ENCODE data around the gene EHHADH. TPM values are rescaled to one million over a fixed set of nuclear protein-coding genes. Genes with fewer than 3 reads are reported as not detected.
"Not testable (repeated sequence)": the region's sequence is repeated elsewhere in the genome, so short reads cannot be mapped to it uniquely, and the experiment has no call there.

The EHHADH gene
- 1 to 10 TPM; 8.3 to 9.2 TPM for total RNA-seq

DNA sequence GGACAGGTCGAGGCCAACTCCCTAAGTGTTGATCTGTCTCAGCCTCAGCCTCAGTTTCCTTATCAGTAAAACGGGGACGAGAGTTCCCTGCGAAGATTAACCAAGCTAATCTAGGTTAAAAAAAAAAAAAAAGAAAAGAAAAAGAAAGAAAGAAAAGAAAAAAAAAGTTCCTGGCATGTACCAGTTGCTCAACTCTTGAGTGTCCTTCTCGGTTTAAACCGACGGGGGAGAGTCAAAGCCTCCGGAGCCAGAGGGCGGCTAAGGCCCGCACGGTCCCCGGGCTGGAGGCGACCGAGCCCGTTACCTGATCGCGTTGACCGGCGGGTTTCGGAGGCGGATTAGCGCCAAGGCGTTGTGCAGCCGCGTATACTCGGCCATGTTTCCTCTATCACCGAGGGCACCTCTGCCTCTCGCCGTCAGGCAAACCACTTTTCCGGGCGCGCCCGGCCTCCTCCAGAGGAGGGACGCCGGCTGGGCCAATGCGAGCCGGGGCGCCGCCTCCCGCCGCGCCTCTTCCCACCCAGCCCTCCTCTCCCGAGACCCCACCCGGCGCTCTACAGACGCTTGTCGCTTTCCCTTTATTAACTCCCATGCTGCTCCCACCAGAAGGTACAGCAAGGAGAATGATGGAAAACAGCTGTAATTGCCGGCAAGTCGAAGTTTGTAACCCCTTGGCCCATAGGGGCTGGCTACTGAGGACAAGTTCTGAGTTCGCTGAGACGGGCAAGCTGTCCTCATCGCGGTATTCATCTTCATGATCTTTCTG lies at the start of gene EHHADH:
Gene EHHADH, minus strand, starts transcription at position 405 of the 766 bp plus-strand sequence. Its CDS starts 27 bp downstream, at position 378.
- no peaks in the 10 kb centered on the region for H3K36me3 ChIP-seq (replicated peaks in 1 of 2; ENCODE audit: insufficient read depth in 1 of 2, low read depth in 2 of 2)
- H3K4me1 ChIP-seq: peaks cover 20% of the 10 kb centered on the region
- no peaks in the 10 kb centered on the region for H3K27me3 ChIP-seq
- H3K27ac ChIP-seq: peak within 1 kb of the TSS; percentile 34 to 83 (median 76)
- peak within 1 kb of the TSS; percentile 16 to 34 for H3K4me3 ChIP-seq
- ATAC-seq (peak; percentile 98), DNase-seq (peak; percentile 82 to 88 (median 84))
- no peaks in the 10 kb centered on the region for H3K9me3 ChIP-seq
- TF ChIP-seq, protein P1, sequence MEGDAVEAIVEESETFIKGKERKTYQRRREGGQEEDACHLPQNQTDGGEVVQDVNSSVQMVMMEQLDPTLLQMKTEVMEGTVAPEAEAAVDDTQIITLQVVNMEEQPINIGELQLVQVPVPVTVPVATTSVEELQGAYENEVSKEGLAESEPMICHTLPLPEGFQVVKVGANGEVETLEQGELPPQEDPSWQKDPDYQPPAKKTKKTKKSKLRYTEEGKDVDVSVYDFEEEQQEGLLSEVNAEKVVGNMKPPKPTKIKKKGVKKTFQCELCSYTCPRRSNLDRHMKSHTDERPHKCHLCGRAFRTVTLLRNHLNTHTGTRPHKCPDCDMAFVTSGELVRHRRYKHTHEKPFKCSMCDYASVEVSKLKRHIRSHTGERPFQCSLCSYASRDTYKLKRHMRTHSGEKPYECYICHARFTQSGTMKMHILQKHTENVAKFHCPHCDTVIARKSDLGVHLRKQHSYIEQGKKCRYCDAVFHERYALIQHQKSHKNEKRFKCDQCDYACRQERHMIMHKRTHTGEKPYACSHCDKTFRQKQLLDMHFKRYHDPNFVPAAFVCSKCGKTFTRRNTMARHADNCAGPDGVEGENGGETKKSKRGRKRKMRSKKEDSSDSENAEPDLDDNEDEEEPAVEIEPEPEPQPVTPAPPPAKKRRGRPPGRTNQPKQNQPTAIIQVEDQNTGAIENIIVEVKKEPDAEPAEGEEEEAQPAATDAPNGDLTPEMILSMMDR (IDR thresholded peaks at IDR 0.05): peak in 4 of 7 experiments; percentile 6 to 28 (median 15)
- TF ChIP-seq POLR2A (IDR thresholded peaks at IDR 0.05): peak; percentile 76 to 91 (median 88)
- WGBS, 2 donors: 2 to 4% methylated on average over 31 to 53 of the region's 53 CpGs
- intact Hi-C loops (cut with DNase I): no loop called here

DNA sequence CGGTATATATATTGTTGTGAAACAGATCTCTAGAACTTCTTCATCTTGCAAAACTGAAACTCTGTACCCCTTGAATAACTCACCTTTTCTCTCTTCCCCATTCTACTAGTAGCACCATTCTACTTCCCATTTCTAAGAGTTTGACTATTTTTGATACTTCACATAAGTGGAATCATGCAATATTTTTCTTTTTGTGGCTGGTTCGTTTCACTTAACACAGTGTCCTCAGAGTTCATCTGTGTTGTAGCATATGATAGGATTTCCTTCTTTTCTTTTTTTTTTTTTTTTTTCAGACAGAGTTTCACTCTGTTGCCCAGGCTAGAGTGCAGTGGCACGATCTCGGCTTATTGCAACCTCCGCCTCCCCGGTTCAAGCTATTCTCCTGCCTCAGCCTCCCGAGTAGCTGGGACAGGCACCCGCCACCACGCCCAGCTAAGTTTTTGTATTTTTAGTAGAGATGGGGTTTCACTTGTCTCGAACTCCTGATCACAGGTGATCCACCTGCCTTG lies 46.1 kb upstream of the EHHADH start:
- ATAC-seq; H3K36me3 ChIP-seq (replicated peaks in 1 of 2; ENCODE audit: insufficient read depth in 1 of 2, low read depth in 2 of 2); H3K27ac ChIP-seq; H3K4me3 ChIP-seq; DNase-seq; intact Hi-C loops (cut with DNase I); H3K4me1 ChIP-seq; H3K9me3 ChIP-seq; H3K27me3 ChIP-seq: not testable (repeated sequence)
- WGBS, 2 donors: 86 to 90% methylated on average over 9 to 10 of the region's 10 CpGs

DNA sequence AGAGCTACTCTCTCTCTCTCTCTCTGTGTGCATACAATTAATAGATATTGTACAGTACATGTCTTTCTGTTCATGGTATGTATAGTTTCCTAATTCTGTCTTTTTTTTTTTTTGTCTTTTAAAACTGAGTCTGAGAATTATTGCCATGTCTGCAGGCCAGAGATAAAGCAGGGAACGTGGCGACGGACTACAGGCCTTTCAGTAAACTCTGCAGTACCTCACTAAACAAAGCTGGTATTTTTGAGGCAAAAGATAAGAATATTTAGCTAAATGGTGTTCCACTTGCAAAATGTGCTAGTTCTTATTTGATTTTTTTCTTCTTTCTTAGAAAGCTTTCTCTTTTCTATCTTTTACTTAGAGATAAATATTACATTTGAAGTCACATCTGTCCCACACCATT lies 44.0 kb upstream of the EHHADH start:
- 57 to 77% methylated on average over 3 of the region's 3 CpGs for WGBS, 2 donors
- H3K4me3 ChIP-seq: no peak overlapping the region
- DNase-seq (no peak), ATAC-seq (no peak)
- intact Hi-C loops (cut with DNase I): no loop called here
- no peaks in the 10 kb centered on the region for H3K4me1 ChIP-seq
- no peak overlapping the region for H3K27ac ChIP-seq
- no peaks in the 10 kb centered on the region for H3K36me3 ChIP-seq (replicated peaks in 1 of 2; ENCODE audit: insufficient read depth in 1 of 2, low read depth in 2 of 2)
- no peaks in the 10 kb centered on the region for H3K27me3 ChIP-seq
- H3K9me3 ChIP-seq: no peaks in the 10 kb centered on the region
- TF ChIP-seq POLR2A (IDR thresholded peaks at IDR 0.05): no peak
- TF ChIP-seq, protein P1 (IDR thresholded peaks at IDR 0.05): no peak

DNA sequence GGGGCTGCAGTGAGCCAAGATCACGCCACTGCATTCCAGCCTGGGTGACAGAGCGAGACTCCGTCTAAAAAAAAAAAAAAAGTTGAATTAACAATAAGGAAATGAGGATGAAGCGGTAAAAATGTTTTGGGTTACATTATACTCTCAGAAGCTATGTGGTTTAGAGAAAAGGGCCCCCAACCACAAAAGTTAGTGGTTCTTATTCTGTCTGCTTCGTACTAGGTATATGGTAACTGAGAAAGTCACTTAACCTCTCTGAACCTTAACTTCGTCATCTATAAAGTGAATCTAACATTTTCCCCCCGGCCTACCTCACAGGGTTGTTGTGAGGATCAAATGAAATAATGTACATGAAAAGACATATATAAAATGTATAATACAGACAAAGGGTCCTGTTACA lies 38.4 kb upstream of the EHHADH start:
- 96 to 97% methylated on average over 7 of the region's 7 CpGs for WGBS, 2 donors
- Histone ChIP-seq H3K27me3 (no peaks in the 10 kb centered on the region), H3K36me3 (replicated peaks in 1 of 2; ENCODE audit: insufficient read depth in 1 of 2, low read depth in 2 of 2) (no peaks in the 10 kb centered on the region), H3K9me3 (no peaks in the 10 kb centered on the region), H3K4me3 (no peak overlapping the region), H3K27ac (no peak overlapping the region), H3K4me1 (no peaks in the 10 kb centered on the region)
- TF ChIP-seq POLR2A (IDR thresholded peaks at IDR 0.05): no peak
- TF ChIP-seq, protein P1 (IDR thresholded peaks at IDR 0.05): no peak
- DNase-seq (no peak), ATAC-seq (no peak)
- intact Hi-C loops (cut with DNase I): no loop called here

DNA sequence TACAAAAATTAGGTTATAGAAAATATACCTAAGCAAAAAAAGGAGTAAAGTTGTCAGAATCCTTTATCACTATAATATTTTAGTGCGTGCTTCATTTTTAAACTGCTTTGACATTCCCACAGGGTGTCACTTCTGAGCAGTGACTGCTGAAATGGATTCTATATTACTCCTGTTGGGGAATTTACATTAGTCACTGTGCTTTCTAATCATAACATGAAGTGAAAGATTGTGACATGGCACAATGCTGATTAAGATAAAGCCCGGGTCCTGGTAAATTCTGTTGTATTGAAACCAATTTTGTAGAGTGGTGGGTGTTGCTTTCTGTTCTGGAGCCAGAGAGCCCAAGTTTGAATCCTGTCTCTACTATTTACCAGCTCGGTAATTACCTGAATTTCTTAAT lies 36.4 kb upstream of the EHHADH start:
- WGBS, 2 donors: 60 to 66% methylated on average over 3 of the region's 3 CpGs
- H3K36me3 ChIP-seq (replicated peaks in 1 of 2; ENCODE audit: insufficient read depth in 1 of 2, low read depth in 2 of 2): no peaks in the 10 kb centered on the region
- no peak for ATAC-seq
- TF ChIP-seq POLR2A (IDR thresholded peaks at IDR 0.05): no peak
- TF ChIP-seq, protein P1 (IDR thresholded peaks at IDR 0.05): no peak
- H3K9me3 ChIP-seq: no peaks in the 10 kb centered on the region
- no peaks in the 10 kb centered on the region for H3K4me1 ChIP-seq
- no peak overlapping the region for H3K27ac ChIP-seq
- H3K27me3 ChIP-seq: no peaks in the 10 kb centered on the region
- H3K4me3 ChIP-seq: no peak overlapping the region
- intact Hi-C loops (cut with DNase I): no loop called here
- no peak for DNase-seq

Measured in body of pancreas (tissue), 4 donors.